LNCaP clone FGC (cell line): ENCODE measurements around the gene TDO2.

Experiments
- DNase-seq: peaks from one replicate; pipeline ENCODE4 v3.0.0-alpha.2; 2011; ENCODE audit warnings: low read depth
- H3K4me3 ChIP-seq: 2 replicates; pipeline ENCODE4 v1.5.1; 2011; ENCODE audit warnings: mild to moderate bottlenecking, low read depth, low read length, control low read depth
- TF ChIP-seq, protein P1 (sequence below): IDR thresholded peaks from 2 replicates; pipeline ENCODE4 v1.5.1; 2012; ENCODE audit warnings: mild to moderate bottlenecking; ENCODE audit not compliant: control insufficient read depth, insufficient read depth; ENCODE audit errors: extremely low read depth

Gene TDO2

DNA sequence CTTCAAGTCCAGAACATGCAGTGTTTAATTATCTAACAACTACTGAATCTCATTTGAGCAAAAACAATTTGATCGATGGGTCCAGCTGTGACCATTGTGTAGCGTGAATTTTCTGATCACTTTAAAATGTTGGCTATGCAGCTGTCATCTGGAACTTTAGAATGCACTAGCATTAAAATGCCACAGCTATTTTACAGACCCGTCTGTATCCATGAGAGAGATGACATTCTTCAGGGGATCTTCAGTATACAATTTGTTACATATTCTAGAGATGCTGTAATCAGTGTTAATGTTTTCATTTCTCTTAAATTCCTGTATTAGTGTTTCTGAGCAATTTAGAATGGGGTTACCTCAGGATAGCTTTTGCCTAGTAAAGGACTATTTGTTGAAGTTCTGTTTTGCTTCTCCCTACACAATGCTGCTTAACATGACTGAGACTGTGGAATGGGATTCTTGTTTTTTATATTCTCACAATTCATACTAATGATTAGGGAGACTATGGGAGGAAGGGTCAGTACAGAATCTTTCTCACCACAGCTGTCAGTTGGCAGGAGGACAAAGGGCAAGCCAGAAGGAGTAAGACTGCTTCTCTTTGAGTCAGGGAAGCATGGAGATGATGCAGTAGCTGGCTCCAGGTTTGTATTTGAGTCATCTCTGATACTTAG is 63.4 kb downstream of the TDO2 start:
- no peak overlapping the region for H3K4me3 ChIP-seq
- DNase-seq = no peak
- TF ChIP-seq, protein P1, sequence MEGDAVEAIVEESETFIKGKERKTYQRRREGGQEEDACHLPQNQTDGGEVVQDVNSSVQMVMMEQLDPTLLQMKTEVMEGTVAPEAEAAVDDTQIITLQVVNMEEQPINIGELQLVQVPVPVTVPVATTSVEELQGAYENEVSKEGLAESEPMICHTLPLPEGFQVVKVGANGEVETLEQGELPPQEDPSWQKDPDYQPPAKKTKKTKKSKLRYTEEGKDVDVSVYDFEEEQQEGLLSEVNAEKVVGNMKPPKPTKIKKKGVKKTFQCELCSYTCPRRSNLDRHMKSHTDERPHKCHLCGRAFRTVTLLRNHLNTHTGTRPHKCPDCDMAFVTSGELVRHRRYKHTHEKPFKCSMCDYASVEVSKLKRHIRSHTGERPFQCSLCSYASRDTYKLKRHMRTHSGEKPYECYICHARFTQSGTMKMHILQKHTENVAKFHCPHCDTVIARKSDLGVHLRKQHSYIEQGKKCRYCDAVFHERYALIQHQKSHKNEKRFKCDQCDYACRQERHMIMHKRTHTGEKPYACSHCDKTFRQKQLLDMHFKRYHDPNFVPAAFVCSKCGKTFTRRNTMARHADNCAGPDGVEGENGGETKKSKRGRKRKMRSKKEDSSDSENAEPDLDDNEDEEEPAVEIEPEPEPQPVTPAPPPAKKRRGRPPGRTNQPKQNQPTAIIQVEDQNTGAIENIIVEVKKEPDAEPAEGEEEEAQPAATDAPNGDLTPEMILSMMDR = no peak
